Epidermal melanocyte (primary cell): Measurements from ENCODE around the gene CLCN4.

Experiments used
- DNase-seq: peaks from one replicate; pipeline ENCODE4 v3.0.0; 2011; ENCODE audit warnings: low spot score; ENCODE audit not compliant: insufficient read length

Gene CLCN4

DNA sequence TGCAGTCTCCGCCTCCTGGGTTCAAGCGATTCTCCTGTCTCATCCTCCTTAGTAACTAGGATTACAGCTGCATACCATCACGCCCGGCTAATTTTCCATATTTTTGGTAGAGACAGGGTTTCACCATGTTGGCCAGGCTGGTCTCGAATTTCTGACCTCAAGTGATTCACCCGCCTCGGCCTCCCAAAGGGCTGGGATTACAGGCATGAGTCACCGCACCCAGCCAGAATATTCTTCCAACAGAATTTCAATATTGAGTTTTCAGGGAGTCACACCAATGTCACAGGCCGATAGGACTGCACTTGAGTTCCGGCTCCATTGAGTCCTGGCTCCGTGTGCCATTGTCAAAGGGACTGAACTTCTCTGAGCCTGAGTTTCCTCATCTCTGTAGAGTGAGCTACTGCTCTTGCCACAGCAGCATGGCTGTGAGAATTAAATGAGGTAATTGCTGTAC is 82.9 kb downstream of the CLCN4 start:
- DNase-seq = no peak

DNA sequence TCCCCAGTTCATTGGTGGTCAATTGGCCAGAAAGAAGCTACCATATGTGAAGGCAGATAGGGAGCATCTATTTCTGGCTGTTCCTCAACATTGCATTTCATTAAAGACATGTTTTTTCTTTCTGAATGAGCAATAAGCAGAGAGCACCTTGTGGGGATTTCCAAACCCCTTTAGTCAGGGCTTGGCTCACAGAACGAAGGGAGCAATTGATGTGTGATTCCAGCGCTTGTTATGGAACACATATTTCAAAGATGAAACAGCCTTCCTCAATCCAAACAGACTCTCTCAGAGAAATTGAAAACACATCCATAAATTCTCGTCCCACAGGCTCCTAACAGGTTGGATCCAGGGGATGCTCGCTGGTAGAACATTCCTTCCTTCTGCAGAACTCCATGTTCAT is 84.1 kb downstream of the CLCN4 start:
- no peak for DNase-seq

GRCh38 chrX:10242026-10242425 is 85.3 kb downstream of the CLCN4 start:
- no peak for DNase-seq

- no peak for DNase-seq
These were observed 86.3 kb downstream of the CLCN4 start for GRCh38 chrX:10243106-10243505.

DNA sequence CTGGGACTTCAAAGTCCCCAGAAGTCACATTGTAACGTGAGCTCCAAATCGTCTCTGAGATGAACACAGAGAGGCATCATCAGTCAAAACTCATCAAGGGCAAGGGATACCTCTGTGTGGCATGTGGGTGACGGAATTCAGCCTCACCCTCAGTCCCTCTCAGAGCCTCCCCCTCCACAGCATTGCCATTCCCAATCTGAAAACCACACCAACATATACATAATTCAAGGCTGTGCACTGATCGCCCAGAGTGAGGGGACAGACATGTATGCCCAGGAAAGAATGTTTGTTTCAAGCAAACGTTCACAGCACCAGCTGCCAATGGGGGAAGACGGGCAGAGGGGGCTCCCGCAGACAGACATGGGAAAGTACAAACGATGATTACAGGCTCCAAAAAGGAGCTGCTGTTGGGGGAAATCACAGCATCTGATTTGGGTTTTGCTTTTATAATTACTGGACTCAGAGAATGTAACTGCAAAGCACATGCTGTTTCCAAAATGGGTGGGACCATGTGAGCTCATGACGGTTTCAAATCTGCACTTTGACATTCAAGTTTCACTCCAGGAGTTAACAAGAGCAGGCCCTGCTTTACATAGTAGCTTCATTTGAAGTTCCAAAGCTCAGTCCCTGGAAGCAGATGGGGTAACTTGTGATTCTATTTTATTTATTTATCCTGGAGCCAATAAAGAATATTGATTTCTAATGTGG is 88.3 kb downstream of the CLCN4 start:
- no peak for DNase-seq

DNA sequence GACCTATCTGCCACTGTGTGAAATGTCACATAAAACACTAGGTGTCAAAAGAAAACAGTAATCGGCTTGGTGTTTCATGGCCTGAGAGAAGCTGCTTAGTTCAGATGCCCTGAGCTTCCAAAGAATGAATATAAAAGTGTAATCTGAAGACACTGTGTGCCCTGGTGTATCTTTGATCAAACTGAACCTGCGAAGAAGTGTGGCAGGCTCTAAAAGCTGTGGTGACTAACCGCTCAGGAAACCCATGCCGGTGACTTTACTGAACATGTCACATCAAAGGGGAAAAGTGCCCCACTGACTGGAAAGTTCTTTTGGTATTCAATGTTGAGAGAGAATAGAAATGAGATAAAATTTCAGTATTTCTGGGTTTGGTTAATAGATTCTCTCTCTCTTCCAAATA is 89.1 kb downstream of the CLCN4 start:
- no peak for DNase-seq

- no peak for DNase-seq
These were observed 89.5 kb downstream of the CLCN4 start for GRCh38 chrX:10246297-10246696.

- DNase-seq = no peak
These were observed 90.1 kb downstream of the CLCN4 start for GRCh38 chrX:10246846-10247245.

GRCh38 chrX:10254739-10255138 is 98.0 kb downstream of the CLCN4 start:
- no peak for DNase-seq

GRCh38 chrX:10259716-10260115 is 102.9 kb downstream of the CLCN4 start:
- DNase-seq = no peak

- DNase-seq = no peak
These were observed 109.0 kb downstream of the CLCN4 start for GRCh38 chrX:10265775-10266174.

DNA sequence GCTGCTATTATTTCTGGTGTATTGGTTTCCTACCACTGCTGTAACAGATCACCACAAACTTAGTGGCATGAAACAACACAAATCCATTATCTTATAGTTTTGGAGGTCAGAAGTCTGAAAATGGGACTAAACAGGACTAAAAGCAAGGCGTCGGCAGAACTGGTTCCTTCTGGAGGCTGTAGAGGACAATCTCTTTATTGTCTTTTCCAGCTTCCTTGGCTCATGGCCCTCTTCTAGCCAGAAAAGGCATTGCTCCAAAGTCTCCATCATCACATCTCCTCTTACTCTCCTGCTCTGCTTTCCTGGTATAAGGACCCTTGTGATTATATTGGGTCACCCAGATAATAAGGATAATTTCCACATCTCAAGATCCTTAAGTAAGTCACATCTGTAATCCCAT is 121.9 kb downstream of the CLCN4 start:
- no peak for DNase-seq

- no peak for DNase-seq
These were observed 123.3 kb downstream of the CLCN4 start for GRCh38 chrX:10280071-10280470.

DNA sequence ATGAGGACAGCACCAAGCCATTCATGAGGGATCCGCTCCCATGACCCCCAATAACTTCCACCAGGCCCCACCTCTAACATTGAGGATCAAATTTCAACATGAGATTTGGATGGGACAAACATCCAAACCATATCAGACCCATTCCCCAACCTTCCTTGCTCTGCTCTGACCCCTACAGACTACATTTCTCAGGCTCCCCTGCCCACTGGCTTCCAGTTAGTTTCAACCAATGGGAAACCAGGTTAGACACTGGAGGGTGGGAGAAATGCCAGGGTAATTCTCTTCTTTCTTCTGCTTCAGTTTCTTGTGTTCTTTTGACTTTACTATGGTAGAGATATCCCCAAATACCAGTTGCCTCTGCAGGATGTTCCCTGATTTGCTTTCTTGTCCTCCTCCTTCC is 125.7 kb downstream of the CLCN4 start:
- DNase-seq = no peak

- no peak for DNase-seq
These were observed 129.4 kb downstream of the CLCN4 start for GRCh38 chrX:10286195-10286594.
